GM19468 (cell line): ENCODE measurements around the gene OR4D1.

ENCODE experiments used
- ATAC-seq: cut with Tn5 transposase; IDR thresholded peaks from one replicate; pipeline ENCODE4 v1.9.1; 2021; ENCODE audit warnings: mild to moderate bottlenecking, moderate library complexity, moderate number of reproducible peaks; ENCODE audit not compliant: unreplicated experiment; ENCODE audit errors: extremely low read depth

The OR4D1 gene

DNA sequence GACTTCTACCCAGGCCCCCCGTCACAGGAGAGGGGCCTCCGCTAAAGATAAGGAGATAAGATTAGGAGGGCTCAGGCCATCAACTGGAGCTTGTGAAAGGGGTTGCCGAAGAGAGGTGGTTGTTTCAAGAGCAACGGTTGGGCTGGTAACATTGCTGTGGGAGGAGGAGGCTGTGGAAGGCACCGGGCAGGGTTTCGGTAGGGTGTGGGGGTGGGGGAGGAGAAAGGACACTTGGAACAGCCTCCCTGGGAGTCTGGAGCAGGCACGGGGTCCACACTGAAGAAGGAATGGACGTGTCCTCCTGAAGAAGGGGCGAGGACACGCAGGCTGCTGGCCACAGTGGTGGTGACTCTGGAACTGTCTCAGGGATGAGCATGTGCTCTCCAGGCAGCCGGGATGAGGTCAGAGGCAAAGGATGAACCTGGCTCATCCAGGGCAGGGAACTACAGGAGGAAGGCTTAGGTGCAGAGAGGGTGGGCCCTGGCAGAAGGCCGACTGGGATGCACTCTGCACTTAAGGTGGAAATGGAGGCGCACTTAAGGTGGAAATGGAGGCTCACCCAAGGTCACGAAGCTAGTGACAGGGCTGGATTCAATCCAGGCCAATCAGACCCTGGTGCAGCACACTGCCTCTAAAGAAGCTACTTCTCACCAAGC lies 43.2 kb downstream of the OR4D1 start:
- ATAC-seq: no peak

DNA sequence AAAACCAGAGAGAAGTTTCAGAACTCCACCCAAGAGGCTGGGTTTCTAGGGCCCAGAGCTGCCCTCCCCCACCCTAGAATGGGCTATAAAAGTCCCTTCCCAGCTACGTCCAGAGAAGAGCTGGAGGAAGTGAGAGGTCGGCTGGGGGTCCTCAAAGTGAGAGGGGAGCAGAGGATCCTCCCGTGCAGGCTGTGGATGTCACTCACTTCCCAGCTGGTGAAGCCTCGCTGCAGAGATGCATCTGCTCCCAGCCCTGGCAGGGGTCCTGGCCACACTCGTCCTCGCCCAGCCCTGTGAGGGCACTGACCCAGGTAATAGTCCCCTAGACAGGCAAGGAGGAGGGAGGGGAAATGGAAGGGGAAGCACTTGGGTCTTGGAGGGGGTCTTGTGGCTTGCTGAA lies 44.4 kb downstream of the OR4D1 start, which contains the start of gene EPX:
Gene EPX, plus strand, starts transcription at position 115 of the 400 bp plus-strand sequence. Its CDS starts 121 bp downstream, at position 236.
- ATAC-seq: no peak

DNA sequence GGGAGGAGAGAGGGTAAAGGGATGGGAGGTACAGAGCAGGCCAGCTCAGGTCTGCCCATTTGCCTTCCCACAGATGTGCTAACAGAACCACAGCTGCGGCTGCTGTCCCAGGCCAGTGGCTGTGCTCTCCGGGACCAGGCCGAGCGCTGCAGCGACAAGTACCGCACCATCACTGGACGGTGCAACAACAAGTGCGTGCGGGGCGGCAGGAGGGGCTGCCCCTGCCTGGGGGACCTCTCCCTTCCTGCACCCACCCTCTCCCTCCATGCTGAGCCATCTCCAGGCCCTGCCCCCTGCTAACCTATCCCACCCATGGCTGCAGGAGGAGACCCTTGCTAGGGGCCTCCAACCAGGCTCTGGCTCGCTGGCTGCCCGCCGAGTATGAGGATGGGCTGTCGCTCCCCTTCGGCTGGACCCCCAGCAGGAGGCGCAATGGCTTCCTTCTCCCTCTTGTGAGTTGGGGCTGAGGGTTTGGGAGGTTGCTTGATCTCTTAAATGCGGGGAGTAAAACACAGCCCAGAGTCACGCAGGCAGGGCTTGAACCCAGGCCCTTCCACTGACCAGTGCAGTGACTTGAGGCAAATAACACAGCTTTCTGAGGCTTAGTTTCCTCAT lies 45.6 kb downstream of the OR4D1 start:
- no peak for ATAC-seq

DNA sequence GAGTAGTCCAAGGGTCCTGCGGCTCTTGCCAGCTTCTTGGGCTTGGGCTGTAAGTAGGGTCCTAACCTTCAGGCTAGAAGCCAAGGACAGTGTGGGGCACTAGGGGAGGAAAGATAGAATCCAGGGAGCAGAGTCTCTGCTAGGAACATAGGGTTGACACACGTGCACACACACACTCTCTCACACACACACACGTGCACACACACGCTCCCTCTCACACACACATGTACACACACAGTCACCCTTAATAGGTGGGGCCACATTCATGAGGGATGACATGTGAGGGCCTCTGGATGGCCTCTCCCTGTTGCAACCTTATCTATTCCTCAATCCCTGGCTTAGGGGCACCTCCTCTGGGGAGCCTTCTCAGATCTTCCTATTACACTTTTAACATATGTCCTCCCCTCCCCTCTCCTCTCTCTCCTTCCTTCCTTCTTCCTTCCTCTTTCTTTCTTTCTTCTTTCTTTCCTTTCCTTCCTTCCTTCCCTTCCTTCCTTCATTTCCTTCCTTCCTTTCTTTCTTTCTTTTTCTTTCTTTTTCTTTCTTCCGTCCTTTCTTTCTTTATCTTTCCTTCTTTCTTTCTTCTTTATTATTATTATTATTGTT lies 47.4 kb downstream of the OR4D1 start:
- no peak for ATAC-seq

DNA sequence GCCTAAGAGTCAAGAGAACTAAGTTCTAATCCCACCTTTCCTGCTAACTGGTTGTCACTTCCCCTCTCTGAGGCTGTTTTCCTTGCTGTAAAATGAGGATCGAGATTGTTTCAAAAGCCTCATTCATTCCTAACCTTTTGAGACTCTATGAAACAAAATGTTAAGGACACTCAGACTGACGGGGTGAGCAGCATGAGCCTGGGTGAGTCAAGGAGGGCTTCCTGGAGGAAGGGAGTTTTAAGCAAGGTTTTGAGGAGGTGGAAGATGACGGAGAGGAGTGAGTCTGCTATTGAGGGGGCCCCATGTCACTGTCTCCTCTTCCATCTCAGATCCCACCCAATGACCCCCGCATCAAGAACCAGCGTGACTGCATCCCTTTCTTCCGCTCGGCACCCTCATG lies 48.4 kb downstream of the OR4D1 start:
- ATAC-seq: no peak

DNA sequence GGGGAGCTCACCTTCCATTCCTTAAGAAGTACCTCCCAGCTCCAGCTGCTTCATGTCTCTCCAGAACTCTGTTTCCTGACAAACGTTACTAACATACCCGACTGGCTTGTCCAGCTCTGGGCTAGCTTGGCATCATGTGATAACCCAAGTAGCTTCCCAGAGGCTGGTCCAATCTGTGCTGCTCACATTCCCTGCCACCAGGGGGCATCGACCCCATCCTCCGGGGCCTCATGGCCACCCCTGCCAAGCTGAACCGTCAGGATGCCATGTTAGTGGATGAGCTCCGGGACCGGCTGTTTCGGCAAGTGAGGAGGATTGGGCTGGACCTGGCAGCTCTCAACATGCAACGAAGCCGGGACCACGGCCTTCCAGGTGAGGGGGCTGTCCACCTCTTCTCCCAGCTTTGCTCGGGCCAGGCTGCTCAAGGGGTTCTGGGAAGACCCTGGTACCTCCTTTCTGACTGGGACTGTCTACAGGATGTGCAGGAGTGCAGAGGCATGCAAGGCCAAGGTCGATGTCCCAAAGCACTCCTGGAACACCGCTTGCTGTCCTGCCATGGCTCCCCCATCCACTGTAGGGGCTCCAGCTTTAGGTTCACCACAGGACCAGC lies 51.9 kb downstream of the OR4D1 start:
- no peak for ATAC-seq

DNA sequence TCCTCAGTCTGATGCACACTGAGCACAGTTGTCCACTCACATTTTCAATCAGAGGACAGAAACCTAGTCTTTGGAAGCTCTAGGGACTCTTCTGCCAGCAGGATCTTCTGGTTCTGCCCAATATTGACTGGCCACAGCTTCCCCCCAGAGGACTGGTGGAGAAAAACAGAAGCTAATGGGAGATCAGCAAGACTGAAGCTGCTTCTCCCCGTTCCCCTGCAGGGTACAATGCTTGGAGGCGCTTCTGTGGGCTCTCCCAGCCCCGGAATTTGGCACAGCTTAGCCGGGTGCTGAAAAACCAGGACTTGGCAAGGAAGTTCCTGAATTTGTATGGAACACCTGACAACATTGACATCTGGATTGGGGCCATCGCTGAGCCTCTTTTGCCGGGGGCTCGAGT lies 54.7 kb downstream of the OR4D1 start:
- no peak for ATAC-seq

DNA sequence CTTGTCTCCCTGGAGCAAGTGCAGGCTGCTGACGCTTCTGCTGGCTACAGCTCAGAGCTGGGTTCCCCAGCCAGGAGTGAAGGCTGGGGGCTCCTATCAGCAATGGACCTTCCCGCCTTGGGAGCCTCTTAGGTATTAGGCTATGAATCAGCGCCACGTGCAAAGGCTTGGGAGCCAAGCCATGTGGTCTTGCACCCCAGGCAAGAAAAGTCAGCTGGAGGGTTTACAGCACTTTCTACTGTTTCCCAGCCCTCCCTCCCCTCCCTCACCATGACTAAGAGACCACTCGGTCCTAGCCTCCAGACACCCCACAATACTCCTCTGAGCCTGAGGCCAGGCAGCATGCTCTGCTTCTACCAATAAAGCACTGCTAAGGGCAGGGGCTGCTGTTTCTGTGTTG lies 56.6 kb downstream of the OR4D1 start:
- ATAC-seq: no peak

DNA sequence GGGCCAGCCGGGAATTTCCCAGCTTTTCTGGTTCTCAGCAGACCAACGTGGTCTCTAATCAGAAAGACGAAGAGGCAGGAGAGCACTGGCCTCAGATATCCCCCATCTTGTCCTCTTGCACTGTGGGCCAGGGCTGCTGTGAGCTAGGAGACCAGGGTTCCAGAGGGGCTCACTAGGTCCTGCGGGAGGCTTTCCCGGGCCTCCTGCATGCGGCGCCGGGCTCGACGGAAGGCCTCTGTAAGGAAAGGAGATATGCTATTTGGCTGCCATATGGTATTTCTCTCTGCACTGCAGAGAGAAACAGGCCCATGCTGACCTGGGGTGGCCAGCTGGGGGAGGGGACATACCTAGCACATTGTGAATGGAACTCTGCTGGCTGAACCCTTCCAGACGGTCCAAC lies 57.8 kb downstream of the OR4D1 start:
- ATAC-seq: no peak

DNA sequence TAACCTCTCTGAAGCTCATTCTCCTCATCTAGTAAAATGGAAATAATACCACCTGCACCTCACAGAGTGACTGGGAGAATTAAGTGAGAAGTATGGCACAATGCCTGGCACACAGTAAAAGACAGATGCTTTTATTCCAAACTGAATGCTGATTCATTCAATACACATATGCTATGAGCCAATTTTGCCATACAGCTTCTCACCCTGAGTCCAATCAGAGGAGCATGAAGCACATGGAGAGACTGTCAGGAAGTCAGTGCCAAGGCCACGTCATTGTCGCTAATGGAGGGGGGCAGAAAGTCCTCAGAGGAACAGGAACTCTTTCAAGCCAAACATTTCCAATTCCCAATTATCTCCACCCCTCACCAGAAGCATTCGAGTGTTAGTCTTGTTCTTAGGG lies 59.3 kb downstream of the OR4D1 start:
- no peak for ATAC-seq

DNA sequence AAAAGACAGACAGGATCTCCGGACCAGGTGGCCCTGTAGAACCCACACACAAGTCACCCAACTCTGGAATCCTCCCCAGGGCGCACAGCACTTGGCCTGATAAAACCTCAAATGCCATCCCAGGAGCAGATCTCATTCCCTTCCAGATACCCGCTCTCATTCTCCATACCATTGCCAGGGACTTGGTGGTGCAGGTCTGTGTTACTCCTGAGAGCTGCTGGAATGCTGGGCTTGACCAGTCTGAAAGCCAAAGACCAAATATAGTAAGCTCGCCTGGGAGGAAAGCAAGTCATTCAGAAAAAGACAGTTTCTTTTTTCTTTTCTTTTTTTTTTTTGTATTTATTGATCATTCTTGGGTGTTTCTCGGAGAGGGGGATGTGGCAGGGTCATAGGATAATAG lies 60.2 kb downstream of the OR4D1 start:
- no peak for ATAC-seq
